Thoracic aorta (tissue), 2 donors: ENCODE measurements around the gene ADAMTS19. TPM values are rescaled to one million over a fixed set of nuclear protein-coding genes. Genes with fewer than 3 reads are reported as not detected.

Source experiments
- ATAC-seq: fragments of 150-250 bp; one replicate; pipeline ENCODE4 v1.8.0; 2017; ENCODE audit warnings: low read depth; ENCODE audit not compliant: insufficient number of reproducible peaks, low FRiP score
- DNase-seq: peaks from one replicate; pipeline ENCODE4 v3.0.0-alpha.2; 2020; ENCODE audit warnings: low spot score
- H3K27ac ChIP-seq, 2 donors: fragments of 200-600 bp; sonication (generic); 1 replicate in 1 of 2; 2 replicates in 1 of 2; pipeline ENCODE4 v1.5.1; 2016; ENCODE audit warnings: mild to moderate bottlenecking in 2 of 2, moderate library complexity in 2 of 2
- H3K27me3 ChIP-seq: fragments of 200-600 bp; sonication (generic); replicated peaks from 2 replicates; pipeline ENCODE4 v1.6.0; 2016; ENCODE audit warnings: mild to moderate bottlenecking; ENCODE audit not compliant: insufficient read depth
- H3K36me3 ChIP-seq: fragments of 200-600 bp; sonication (generic); one replicate; pipeline ENCODE4 v1.5.1; 2016
- H3K4me1 ChIP-seq, 2 donors: fragments of 200-600 bp; sonication (generic); 1 replicate in 1 of 2; 2 replicates in 1 of 2; pipeline versions ENCODE4 v1.5.1 to v1.6.0; 2016; ENCODE audit warnings: low read depth in 2 of 2, mild to moderate bottlenecking in 1 of 2; ENCODE audit not compliant: control insufficient read depth in 1 of 2
- H3K4me3 ChIP-seq: fragments of 200-600 bp; sonication (generic); 2 replicates; pipeline ENCODE4 v1.5.1; 2016; ENCODE audit warnings: mild to moderate bottlenecking
- H3K9me3 ChIP-seq: fragments of 200-600 bp; sonication (generic); 2 replicates; pipeline ENCODE4 v1.5.1; 2016
- total RNA-seq, 2 donors: library from RNA; depleted of rRNA; stranded (reverse); fragments of >200 nt; gene quantifications; one replicate each; pipeline versions ENCODE4 v1.1.0 to v1.2.3, GENCODE V29; 2016
- TF ChIP-seq, protein P1 (sequence below): fragments of 200-600 bp; sonication (generic); IDR thresholded peaks from one replicate; pipeline ENCODE4 v1.5.1; 2019; ENCODE audit warnings: antibody characterized with exemption

The ADAMTS19 gene
- total RNA-seq, 2 donors from 2014 or later: 8.0 TPM; not detected in 1

DNA sequence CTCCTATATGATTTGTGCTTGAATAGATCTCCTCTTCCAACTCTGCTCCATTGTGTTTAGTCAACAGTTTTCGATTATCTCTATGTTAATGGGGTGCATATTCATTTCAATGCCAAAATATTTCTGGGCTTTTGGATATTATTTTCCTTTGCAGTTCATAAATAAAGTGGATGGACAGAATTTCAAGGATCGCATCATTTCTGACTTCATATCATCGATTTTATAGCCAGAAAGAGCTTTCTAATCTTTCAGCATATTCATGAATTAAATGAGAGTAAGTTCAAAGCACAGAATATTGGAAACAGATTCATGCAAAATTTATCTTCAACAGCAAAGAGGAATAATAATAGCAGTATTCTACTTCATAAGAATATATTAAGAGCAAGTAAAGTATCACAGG lies 227.8 kb downstream of the ADAMTS19 start:
- H3K36me3 ChIP-seq: no peaks in the 10 kb centered on the region
- H3K27ac ChIP-seq: no peak overlapping the region
- no peaks in the 10 kb centered on the region for H3K9me3 ChIP-seq
- no peak overlapping the region for H3K4me3 ChIP-seq
- no peaks in the 10 kb centered on the region for H3K4me1 ChIP-seq
- TF ChIP-seq, protein P1, sequence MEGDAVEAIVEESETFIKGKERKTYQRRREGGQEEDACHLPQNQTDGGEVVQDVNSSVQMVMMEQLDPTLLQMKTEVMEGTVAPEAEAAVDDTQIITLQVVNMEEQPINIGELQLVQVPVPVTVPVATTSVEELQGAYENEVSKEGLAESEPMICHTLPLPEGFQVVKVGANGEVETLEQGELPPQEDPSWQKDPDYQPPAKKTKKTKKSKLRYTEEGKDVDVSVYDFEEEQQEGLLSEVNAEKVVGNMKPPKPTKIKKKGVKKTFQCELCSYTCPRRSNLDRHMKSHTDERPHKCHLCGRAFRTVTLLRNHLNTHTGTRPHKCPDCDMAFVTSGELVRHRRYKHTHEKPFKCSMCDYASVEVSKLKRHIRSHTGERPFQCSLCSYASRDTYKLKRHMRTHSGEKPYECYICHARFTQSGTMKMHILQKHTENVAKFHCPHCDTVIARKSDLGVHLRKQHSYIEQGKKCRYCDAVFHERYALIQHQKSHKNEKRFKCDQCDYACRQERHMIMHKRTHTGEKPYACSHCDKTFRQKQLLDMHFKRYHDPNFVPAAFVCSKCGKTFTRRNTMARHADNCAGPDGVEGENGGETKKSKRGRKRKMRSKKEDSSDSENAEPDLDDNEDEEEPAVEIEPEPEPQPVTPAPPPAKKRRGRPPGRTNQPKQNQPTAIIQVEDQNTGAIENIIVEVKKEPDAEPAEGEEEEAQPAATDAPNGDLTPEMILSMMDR: no peak
- no peak for DNase-seq
- no peak for ATAC-seq
- H3K27me3 ChIP-seq: no peaks in the 10 kb centered on the region

DNA sequence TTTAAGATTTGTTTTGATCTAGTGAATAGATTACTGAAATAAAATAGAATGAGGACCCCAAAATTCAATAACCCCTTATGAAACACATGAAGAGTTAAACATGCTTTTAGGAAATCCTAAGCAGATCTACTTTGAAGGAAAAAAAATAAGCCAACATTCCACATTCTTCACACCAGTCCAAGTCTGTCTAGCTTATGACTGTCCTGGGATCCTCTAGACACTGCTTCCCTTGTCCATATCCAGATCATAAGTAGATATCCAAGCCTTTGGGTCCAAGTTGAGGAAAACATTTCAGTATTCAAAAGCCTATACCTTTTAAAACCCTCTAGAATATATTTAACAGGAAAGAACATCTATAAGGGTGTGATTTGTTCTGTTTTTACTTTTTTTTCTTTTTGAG lies 228.9 kb downstream of the ADAMTS19 start:
- Histone ChIP-seq H3K9me3 (no peaks in the 10 kb centered on the region), H3K36me3 (no peaks in the 10 kb centered on the region), H3K4me3 (no peak overlapping the region), H3K27ac (no peak overlapping the region), H3K27me3 (no peaks in the 10 kb centered on the region), H3K4me1 (no peaks in the 10 kb centered on the region)
- ATAC-seq: no peak
- TF ChIP-seq, protein P1: no peak
- DNase-seq: no peak

DNA sequence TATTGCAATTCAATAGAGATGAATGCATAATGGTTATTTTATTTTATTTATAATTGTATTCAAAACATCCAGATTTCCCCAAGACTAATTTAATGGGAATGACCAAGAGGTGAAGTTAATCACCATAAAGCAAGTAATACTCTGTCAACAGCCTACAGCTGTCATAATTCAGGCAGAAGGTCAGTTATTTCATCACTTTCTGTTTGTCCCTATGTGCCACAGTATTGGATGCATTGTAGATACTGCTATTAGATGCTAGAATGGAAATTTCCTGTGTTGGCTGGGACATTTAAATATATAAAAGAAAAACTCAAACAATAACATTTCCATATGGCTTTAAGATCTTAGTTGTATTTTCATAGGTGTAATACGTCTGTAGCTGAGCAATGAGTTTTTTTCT lies 231.1 kb downstream of the ADAMTS19 start:
- H3K36me3 ChIP-seq: no peaks in the 10 kb centered on the region
- H3K27ac ChIP-seq: no peak overlapping the region
- no peaks in the 10 kb centered on the region for H3K4me1 ChIP-seq
- DNase-seq (no peak), ATAC-seq (no peak)
- H3K4me3 ChIP-seq: no peak overlapping the region
- TF ChIP-seq, protein P1: no peak
- H3K27me3 ChIP-seq: no peaks in the 10 kb centered on the region
- no peaks in the 10 kb centered on the region for H3K9me3 ChIP-seq

DNA sequence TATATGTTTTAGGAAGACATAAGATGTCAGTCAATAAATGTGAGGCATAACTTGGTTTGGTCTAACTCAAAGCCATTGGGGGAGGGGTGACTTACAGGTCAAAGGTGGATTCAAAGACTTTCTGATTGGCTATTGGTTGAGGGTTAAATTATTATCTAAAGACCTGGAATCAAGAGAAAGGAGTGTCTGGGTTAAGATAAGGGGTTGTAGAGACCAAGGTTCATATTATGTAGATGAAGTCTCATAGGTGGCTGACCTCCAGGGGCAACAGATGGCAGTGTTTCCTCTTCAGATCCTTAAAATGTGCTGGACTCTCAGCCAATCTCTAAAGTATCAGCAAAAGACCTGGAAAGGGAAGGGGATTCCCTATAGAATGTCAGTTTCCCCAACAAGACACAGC lies 236.5 kb downstream of the ADAMTS19 start:
- Histone ChIP-seq H3K9me3 (no peaks in the 10 kb centered on the region), H3K4me1 (no peaks in the 10 kb centered on the region), H3K36me3 (no peaks in the 10 kb centered on the region), H3K27ac (no peak overlapping the region), H3K27me3 (no peaks in the 10 kb centered on the region), H3K4me3 (no peak overlapping the region)
- no peak for DNase-seq
- TF ChIP-seq, protein P1: no peak
- no peak for ATAC-seq

DNA sequence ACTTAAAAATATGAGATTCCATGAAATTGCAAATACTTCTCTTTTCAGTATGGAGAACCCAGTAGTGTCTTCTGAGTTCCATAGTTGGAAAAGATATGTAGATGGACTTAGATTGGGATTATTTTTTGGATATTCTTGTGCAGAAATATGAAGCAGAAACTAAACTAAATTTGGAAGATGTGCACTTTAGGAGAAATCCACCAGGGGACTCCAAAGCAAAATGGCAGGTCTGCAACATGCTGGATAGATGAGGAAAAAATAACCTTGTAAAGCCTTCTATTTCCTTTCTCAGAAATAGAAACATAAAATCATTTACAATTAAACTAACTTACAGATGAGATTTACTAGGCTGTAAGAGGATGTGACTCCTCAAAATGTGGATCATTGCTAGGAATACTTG lies 238.6 kb downstream of the ADAMTS19 start:
- TF ChIP-seq, protein P1: no peak

More for the DNA sequence above, 238.6 kb downstream of the ADAMTS19 start:
- ATAC-seq: no peak
- no peak overlapping the region for H3K27ac ChIP-seq
- H3K4me1 ChIP-seq: no peaks in the 10 kb centered on the region
- no peak overlapping the region for H3K4me3 ChIP-seq
- no peak for DNase-seq
- H3K9me3 ChIP-seq: no peaks in the 10 kb centered on the region
- no peaks in the 10 kb centered on the region for H3K36me3 ChIP-seq
- no peaks in the 10 kb centered on the region for H3K27me3 ChIP-seq
